Skin epidermis (tissue), 12 donors: ENCODE results near the gene TM7SF2.
A peak's percentile ranks its signal among the peaks of the same experiment; 100 is the strongest.
"Not testable (repeated sequence)": the region's sequence is repeated elsewhere in the genome, so short reads cannot be mapped to it uniquely, and the experiment has no call there.

Experiments used
- H3K27ac ChIP-seq, 21 experiments: fragments of 200-600 bp; sonication (generic) in 11 of 21; one replicate each; pipeline ENCODE4 v1.5.0; 2020; ENCODE audit warnings: mild to moderate bottlenecking in 3 of 21, inconsistent platforms in 2 of 21, moderate library complexity in 2 of 21
- H3K4me3 ChIP-seq, 7 experiments: fragments of 200-600 bp; sonication (generic) in 2 of 7; one replicate each; pipeline ENCODE4 v1.5.0; 2020; ENCODE audit warnings: inconsistent platforms in 2 of 7, mild to moderate bottlenecking in 2 of 7, moderate library complexity in 1 of 7

TM7SF2 gene

DNA sequence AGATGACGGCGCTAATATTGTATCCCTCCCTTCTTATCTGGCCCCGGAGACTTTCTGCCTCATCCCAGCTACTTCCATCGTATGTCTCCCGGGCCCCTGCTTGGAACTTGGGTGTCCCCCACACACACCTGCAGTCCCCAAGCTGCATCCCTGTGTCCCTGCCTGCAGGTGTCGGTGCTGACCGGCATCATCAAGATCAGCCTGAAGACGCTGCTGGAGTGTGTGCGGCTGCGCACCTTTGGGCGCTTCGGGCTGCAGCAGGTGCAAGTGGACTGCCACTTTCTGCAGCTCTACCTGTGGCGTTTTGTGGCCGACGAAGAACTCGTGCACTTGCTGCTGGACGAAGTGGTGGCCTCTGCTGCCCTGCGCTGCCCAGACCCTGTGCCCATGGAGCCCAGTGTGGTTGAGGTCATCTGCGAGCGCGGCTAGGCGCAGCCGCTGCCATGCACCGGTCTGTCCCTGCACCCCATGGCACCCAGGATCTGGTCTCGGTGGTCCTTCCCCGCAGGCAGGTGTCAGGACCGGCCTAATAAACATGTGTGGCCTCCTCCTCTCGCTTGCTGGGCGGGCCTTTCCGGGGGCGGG is 421 bp upstream of the TM7SF2 start:
- H3K27ac ChIP-seq, result peak overlapping the region in 4 of 21 experiments; percentile 18 to 58 (median 44)
- peak overlapping the region in 5 of 7 experiments; percentile 33 to 52 (median 40) for H3K4me3 ChIP-seq

DNA sequence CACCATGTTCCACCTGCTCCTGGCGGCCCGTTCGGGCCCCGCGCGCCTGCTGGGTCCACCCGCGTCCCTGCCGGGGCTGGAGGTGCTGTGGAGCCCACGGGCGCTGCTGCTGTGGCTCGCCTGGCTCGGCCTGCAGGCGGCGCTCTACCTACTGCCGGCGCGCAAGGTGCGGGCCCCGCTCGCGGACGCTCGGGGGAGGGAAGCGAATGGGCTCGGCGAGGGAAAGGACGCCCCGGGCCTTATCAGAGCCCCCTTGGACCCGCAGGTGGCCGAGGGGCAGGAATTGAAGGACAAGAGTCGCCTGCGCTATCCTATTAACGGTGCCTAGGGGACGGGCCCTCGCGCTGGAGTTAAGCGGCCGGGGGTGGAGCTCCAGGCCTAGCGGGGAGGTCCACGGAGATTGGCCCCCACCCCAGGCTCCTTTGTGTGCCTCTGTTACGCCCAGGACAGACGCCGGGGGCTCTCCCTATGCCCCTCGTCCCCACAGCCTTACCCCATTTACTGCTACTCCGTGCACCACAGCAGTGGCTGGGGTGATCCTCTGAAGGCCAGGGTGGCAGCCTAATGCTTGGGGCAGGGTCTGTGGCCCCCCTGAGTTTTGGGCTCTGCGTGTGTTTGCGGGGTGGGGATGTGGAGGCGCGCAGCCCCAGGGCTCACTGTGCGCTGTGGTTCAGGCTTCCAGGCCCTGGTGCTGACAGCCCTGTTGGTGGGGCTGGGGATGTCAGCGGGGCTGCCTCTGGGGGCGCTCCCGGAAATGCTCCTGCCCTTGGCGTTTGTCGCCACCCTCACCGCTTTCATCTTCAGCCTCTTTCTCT is 1.1 kb downstream of the TM7SF2 start:
- peak overlapping the region in 18 of 21 experiments; percentile 11 to 78 (median 50) for H3K27ac ChIP-seq
- peak overlapping the region; percentile 33 to 52 (median 37) for H3K4me3 ChIP-seq

DNA sequence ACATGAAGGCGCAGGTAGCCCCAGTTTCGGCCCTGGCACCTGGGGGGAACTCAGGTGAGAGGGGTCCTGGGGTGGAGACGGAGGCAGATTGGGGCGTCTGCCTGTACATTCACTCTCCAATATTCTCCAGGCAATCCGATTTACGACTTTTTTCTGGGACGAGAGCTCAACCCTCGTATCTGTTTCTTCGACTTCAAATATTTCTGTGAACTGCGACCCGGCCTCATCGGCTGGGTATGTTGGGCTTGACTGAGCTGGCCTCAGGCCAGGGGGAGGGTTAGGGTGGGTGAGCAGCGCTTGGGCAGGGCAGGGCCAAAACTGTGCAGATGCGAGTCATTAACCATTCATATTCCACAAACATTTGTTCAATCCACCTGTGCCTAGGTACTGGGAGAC is 1.7 kb downstream of the TM7SF2 start:
- Histone ChIP-seq H3K27ac (peak overlapping the region in 6 of 21 experiments; percentile 32 to 76 (median 50)), H3K4me3 (peak overlapping the region in 5 of 7 experiments; percentile 33 to 52 (median 37))

DNA sequence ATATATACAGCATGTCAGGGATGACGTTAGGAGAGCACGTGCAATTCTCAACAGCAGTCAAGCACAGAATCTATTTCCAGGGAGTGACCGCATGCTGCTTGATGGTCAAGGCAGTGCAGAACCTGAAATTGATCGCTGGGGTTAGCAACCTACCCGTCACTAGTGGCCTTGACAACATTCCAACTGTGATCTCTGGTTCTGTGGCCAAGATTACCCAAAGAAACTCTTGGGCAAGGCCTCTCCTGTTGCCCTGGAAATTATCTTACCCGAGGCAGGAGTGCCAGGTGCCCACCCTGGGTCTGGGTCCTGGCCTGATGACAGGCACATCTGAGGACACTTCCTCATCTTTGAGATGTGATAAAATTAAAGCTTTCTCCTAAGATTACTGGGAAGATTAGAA is 2.2 kb downstream of the TM7SF2 start:
- Histone ChIP-seq H3K27ac (no peak overlapping the region), H3K4me3 (no peak overlapping the region)

- H3K4me3 ChIP-seq, result no peak overlapping the region
- H3K27ac ChIP-seq, result no peak overlapping the region
Observed at GRCh38 chr11:65114538-65115171, 3.0 kb downstream of the TM7SF2 start.

- peak overlapping the region in 1 of 7 experiments; percentile 86 for H3K4me3 ChIP-seq
Observed at GRCh38 chr11:65115361-65116082, 3.9 kb downstream of the TM7SF2 start.

GRCh38 chr11:65116370-65117205 is 4.9 kb downstream of the TM7SF2 start:
- peak overlapping the region; percentile 50 to 88 (median 77) for H3K4me3 ChIP-seq

More at GRCh38 chr11:65115361-65116082, 3.9 kb downstream of the TM7SF2 start:
- H3K27ac ChIP-seq, result peak overlapping the region in 1 of 21 experiments; percentile 90

DNA sequence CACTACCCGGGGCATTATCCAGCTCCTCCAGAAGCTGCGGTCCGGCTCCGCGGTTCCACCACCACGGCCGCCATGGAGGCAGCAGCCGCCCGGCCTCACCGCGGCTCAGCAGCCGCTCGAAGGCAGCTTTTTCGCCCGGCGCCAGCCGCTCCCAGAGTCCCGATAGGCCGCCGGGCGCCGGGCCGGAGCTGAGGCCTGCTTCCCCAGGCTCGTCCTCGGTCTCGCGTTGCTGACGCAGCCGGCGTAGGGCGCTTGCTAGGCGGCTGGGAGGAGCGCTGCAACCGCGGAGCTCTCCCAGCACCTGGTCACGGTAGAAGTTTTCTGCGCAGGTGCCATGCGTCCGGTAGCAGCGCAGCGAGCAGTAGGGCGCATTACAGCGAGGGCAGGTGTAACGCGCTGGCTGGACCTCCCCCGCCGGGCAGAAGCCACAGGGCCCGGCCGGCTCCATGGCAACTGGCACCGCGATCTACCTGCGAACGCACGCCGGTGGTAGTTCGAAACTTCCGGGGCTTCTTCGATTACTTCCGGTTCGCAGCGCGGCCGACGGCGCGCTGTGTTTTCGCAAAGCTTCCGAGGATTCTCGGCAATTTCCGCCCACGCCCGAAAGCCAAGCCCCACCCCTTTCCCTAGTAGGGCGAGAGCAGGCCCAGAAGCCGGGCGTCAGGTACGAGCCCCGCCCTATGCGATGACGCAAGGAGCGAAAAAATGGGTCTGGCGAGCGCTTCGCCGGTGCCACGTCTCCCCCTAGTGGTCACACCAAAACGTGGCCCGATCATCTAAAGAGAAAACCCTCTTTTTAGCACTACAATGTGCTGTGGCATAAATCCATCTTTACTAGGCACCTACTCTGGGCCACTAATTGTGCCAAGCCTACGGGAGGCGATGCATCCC is 5.8 kb downstream of the TM7SF2 start, which contains the start of gene ZNHIT2:
Gene ZNHIT2 (minus strand): TSS at position 496 of the 891 bp plus-strand sequence. CDS start 48 bp downstream, at position 448.
- peak within 1 kb of the TSS; percentile 50 to 88 (median 77) for H3K4me3 ChIP-seq
- H3K27ac ChIP-seq, result peak within 1 kb of the TSS; percentile 60 to 95 (median 90)

More at GRCh38 chr11:65116370-65117205, 4.9 kb downstream of the TM7SF2 start:
- H3K27ac ChIP-seq, result peak overlapping the region; percentile 60 to 95 (median 90)

GRCh38 chr11:65118097-65118837 is 6.6 kb downstream of the TM7SF2 start:
- Histone ChIP-seq H3K4me3 (peak overlapping the region in 1 of 7 experiments; percentile 86), H3K27ac (peak overlapping the region in 6 of 21 experiments; percentile 6 to 92 (median 56))

- peak overlapping the region in 4 of 21 experiments; percentile 25 to 65 (median 28) for H3K27ac ChIP-seq
- H3K4me3 ChIP-seq, result not testable (repeated sequence)
Observed at GRCh38 chr11:65118891-65119669, 7.4 kb downstream of the TM7SF2 start.

- Histone ChIP-seq H3K4me3 (no peak overlapping the region), H3K27ac (peak overlapping the region in 5 of 21 experiments; percentile 4 to 97 (median 30))
Observed at GRCh38 chr11:65119670-65119995, 8.0 kb downstream of the TM7SF2 start.

DNA sequence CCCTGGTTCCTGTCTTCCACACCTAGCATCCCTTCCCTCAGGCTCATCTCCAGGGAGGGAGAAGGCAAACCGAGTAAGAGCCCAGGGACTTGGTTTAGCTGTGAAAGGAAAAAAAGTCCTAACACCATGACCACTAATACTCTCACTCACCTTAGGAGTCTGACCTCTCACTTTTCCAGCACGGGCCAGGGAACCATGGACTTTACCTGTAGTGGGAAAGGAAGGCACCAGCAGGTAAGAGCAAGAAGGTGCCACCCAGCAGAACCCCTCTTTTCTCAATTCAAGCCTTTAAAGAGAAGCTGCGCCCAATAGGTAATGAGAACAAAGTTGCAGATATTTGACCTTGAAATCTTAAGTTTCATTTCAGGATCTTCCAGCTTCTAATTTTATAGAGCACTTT is 9.2 kb downstream of the TM7SF2 start:
- Histone ChIP-seq H3K27ac (peak overlapping the region in 15 of 21 experiments; percentile 83 to 97 (median 92)), H3K4me3 (peak overlapping the region; percentile 66 to 98 (median 91))

DNA sequence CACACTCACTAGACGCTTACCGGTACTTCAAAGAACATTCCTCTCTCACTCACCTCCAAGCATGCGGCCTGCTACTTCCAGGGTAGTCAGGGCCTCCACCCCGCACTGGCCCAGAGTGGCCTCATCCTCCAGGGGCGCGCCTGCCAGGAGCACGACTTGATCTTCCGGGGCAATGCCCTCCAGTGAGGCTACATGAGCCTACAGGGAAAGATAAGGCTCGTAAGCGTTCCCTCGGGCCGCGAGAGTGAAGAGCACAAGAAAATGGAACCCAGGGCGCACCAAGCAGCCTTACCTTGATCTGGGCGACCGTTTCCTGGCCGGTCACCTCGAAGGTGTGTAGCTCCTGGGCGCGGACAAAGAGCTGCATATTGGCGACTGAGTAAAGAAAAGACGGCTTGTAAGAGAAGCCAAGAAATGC is 9.8 kb downstream of the TM7SF2 start:
- H3K4me3 ChIP-seq, result peak overlapping the region; percentile 66 to 98 (median 91)

GRCh38 chr11:65121865-65122696 is 10.4 kb downstream of the TM7SF2 start, which contains the start of the genes FAU and MRPL49:
TSS of gene FAU (minus strand) at chr11:65122134. CDS start at chr11:65121813, 321 bp downstream.
TSS of gene MRPL49 (plus strand) at chr11:65122321. CDS start at chr11:65122347, 26 bp downstream.
- peak within 1 kb of the TSS; percentile 76 to 97 (median 92) for H3K27ac ChIP-seq

More for the DNA sequence above, 9.8 kb downstream of the TM7SF2 start:
- H3K27ac ChIP-seq, result peak overlapping the region; percentile 76 to 97 (median 92)

More at GRCh38 chr11:65121865-65122696, 10.4 kb downstream of the TM7SF2 start, which contains the start of the genes FAU and MRPL49:
- H3K4me3 ChIP-seq, result peak within 1 kb of the TSS; percentile 66 to 98 (median 91)
